ENCODE data around the gene ZNHIT2. TPM values are rescaled to one million over a fixed set of nuclear protein-coding genes. Genes with fewer than 3 reads are reported as not detected.

ZNHIT2 gene
- total and polyA plus RNA-seq, 2 of the 13 experiments (the other 11 are each of a cell fraction or from before 2014, with no cell fraction given), result 1.1 to 6.5 TPM

DNA sequence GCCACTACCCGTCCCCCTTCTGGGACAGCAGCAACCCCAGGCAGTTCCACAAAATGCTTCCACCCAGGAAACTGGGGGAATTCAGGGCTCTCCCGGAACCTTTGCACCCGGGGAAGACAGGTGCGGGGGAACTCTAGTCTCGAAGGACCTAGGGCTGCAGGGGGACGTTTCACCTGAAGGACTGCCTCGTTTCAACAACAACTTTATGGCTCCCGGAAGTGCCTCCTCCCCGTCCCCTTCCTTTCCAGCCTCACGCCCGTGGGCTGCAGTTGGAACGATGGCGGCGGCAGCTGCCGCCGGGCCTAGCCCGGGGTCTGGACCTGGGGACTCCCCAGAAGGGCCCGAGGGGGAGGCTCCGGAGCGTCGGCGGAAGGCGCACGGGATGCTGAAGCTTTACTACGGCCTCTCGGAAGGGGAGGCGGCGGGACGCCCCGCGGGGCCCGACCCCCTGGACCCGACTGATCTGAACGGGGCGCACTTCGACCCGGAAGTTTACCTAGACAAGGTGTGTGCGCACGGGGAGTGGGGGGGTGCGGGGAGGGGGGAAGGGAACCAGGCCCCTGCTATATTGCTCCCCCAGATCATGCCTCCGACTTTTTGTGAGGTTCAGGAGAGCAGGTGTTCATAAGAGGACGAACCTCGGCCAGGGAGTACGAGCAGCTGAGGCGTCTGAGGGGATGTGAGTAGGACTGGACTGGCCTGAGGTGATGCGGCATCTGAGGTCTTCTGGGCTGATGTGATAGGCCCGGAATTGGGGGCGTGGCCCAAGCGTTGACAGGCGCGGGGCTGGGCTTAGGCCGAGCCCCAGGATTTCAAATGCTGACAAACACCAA, 21.3 kb downstream of the ZNHIT2 start, which contains the start of gene VPS51 (continued):
- TF ChIP-seq ZNF496 (CRISPR knock-in tag; IDR thresholded peaks at IDR 0.05; ENCODE audit: insufficient replicate concordance), result no peak
- TF ChIP-seq ZNF121 (CRISPR knock-in tag; IDR thresholded peaks at IDR 0.05), result peak; percentile 52; the same call in 1 of the 2 replicates
- no peak; the same call in 1 of the 2 replicates for TF ChIP-seq RARG (CRISPR knock-in tag; IDR thresholded peaks at IDR 0.05; ENCODE audit: low read depth)
- peak; percentile 25; the same call in 1 of the 2 replicates for TF ChIP-seq TCF7 (IDR thresholded peaks at IDR 0.05; ENCODE audit: low read depth)
- TF ChIP-seq TAF1 (CRISPR knock-in tag; IDR thresholded peaks at IDR 0.05), result peak; percentile 79
- TF ChIP-seq ZNF432 (CRISPR knock-in tag; IDR thresholded peaks at IDR 0.05; ENCODE audit: borderline replicate concordance), result no peak
- no peak; the same call in 1 of the 2 replicates for TF ChIP-seq ZFYVE20 (CRISPR knock-in tag; IDR thresholded peaks at IDR 0.05; ENCODE audit: borderline replicate concordance, low read depth)
- TF ChIP-seq ZSCAN21 (CRISPR knock-in tag; IDR thresholded peaks at IDR 0.05; ENCODE audit: borderline replicate concordance), result 0 out of 2 replicates have a peak, but pooled peaks have one; percentile 58
- peak; percentile 97 for TF ChIP-seq CBX1 (IDR thresholded peaks at IDR 0.05; ENCODE audit: low read depth)
- TF ChIP-seq TSC22D2 (CRISPR knock-in tag; IDR thresholded peaks at IDR 0.05; ENCODE audit: borderline replicate concordance), result no peak
- TF ChIP-seq CC2D1A (CRISPR knock-in tag; IDR thresholded peaks at IDR 0.05), result no peak
- peak; percentile 64; the same call in 1 of the 2 replicates for TF ChIP-seq SIX4 (CRISPR knock-in tag; IDR thresholded peaks at IDR 0.05)
- TF ChIP-seq ZNF615 (CRISPR knock-in tag; IDR thresholded peaks at IDR 0.05; ENCODE audit: borderline replicate concordance), result peak; percentile 98
- TF ChIP-seq, protein P1, sequence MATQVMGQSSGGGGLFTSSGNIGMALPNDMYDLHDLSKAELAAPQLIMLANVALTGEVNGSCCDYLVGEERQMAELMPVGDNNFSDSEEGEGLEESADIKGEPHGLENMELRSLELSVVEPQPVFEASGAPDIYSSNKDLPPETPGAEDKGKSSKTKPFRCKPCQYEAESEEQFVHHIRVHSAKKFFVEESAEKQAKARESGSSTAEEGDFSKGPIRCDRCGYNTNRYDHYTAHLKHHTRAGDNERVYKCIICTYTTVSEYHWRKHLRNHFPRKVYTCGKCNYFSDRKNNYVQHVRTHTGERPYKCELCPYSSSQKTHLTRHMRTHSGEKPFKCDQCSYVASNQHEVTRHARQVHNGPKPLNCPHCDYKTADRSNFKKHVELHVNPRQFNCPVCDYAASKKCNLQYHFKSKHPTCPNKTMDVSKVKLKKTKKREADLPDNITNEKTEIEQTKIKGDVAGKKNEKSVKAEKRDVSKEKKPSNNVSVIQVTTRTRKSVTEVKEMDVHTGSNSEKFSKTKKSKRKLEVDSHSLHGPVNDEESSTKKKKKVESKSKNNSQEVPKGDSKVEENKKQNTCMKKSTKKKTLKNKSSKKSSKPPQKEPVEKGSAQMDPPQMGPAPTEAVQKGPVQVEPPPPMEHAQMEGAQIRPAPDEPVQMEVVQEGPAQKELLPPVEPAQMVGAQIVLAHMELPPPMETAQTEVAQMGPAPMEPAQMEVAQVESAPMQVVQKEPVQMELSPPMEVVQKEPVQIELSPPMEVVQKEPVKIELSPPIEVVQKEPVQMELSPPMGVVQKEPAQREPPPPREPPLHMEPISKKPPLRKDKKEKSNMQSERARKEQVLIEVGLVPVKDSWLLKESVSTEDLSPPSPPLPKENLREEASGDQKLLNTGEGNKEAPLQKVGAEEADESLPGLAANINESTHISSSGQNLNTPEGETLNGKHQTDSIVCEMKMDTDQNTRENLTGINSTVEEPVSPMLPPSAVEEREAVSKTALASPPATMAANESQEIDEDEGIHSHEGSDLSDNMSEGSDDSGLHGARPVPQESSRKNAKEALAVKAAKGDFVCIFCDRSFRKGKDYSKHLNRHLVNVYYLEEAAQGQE (IDR thresholded peaks at IDR 0.05; ENCODE audit: borderline replicate concordance in 1 of 2, low read depth in 1 of 2, low read length in 2 of 2), result no peak; a peak in 1 of 4 replicates
- no peak for TF ChIP-seq BRCA1 (CRISPR knock-in tag; IDR thresholded peaks at IDR 0.05)
- peak; percentile 79; the same call in 1 of the 2 replicates for TF ChIP-seq KLF15 (CRISPR knock-in tag; IDR thresholded peaks at IDR 0.05; ENCODE audit: borderline replicate concordance)
- TF ChIP-seq PTBP1 (IDR thresholded peaks at IDR 0.05; ENCODE audit: low read depth, low read length, poor library complexity, severe bottlenecking), result peak; percentile 64
- TF ChIP-seq MIER2 (CRISPR knock-in tag; IDR thresholded peaks at IDR 0.05), result peak; percentile 67; the same call in 1 of the 2 replicates
- TF ChIP-seq NR2F1 (CRISPR knock-in tag; IDR thresholded peaks at IDR 0.05), result peak in 1 of 2 experiments; percentile 45; a peak in 1 of 4 replicates
- TF ChIP-seq TBX3 (IDR thresholded peaks at IDR 0.05; ENCODE audit: borderline replicate concordance), result peak; percentile 57; the same call in 1 of the 2 replicates
- TF ChIP-seq JUNB (CRISPR knock-in tag; IDR thresholded peaks at IDR 0.05; ENCODE audit: borderline replicate concordance), result no peak
- no peak for TF ChIP-seq ZBTB8A (CRISPR knock-in tag; IDR thresholded peaks at IDR 0.05; ENCODE audit: borderline replicate concordance, low read depth)
- peak; percentile 63; the same call in 1 of the 2 replicates for TF ChIP-seq ZNF317 (CRISPR knock-in tag; IDR thresholded peaks at IDR 0.05)
- no peak for TF ChIP-seq PCBP2 (optimal IDR thresholded peaks at IDR 0.05; ENCODE audit: low read depth, low read length, poor library complexity, severe bottlenecking)
- TF ChIP-seq ZNF556 (CRISPR knock-in tag; IDR thresholded peaks at IDR 0.05; ENCODE audit: borderline replicate concordance), result peak; percentile 86; the same call in 1 of the 2 replicates
- no peak for TF ChIP-seq FIP1L1 (IDR thresholded peaks at IDR 0.05; ENCODE audit: borderline replicate concordance, insufficient read depth, low read depth, low read length)
